Measurements from ENCODE around the gene LNPEP.

- TF ChIP-seq, protein P1, sequence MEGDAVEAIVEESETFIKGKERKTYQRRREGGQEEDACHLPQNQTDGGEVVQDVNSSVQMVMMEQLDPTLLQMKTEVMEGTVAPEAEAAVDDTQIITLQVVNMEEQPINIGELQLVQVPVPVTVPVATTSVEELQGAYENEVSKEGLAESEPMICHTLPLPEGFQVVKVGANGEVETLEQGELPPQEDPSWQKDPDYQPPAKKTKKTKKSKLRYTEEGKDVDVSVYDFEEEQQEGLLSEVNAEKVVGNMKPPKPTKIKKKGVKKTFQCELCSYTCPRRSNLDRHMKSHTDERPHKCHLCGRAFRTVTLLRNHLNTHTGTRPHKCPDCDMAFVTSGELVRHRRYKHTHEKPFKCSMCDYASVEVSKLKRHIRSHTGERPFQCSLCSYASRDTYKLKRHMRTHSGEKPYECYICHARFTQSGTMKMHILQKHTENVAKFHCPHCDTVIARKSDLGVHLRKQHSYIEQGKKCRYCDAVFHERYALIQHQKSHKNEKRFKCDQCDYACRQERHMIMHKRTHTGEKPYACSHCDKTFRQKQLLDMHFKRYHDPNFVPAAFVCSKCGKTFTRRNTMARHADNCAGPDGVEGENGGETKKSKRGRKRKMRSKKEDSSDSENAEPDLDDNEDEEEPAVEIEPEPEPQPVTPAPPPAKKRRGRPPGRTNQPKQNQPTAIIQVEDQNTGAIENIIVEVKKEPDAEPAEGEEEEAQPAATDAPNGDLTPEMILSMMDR (conservative IDR thresholded peaks at IDR 0.05): no peak
- no peak for TF ChIP-seq EZH2 (IDR thresholded peaks at IDR 0.05; ENCODE audit: low read depth)
Measured at GRCh38 chr5:97071101-97071500, 135.2 kb downstream of the LNPEP start.
